HUDEP-2 (cell line): Measurements from ENCODE around the gene SDC4.
A peak's percentile ranks its signal among the peaks of the same experiment; 100 is the strongest.

Source experiments
- DNase-seq, 76 experiments: peaks; one replicate each; lab custom pipeline; 2025; ENCODE audit not compliant: unreplicated experiment in 76 of 76; lab: John Stamatoyannopoulos, UW

Gene SDC4

GRCh38 chr20:45301824-45302271 lies 46.4 kb downstream of the SDC4 start:
- DNase-seq, result no peak

- DNase-seq, result peak in 64 of 76 experiments; percentile 4 to 70 (median 44)
Measured at GRCh38 chr20:45300961-45301360, 47.3 kb downstream of the SDC4 start.

GRCh38 chr20:45299786-45300185 lies 48.4 kb downstream of the SDC4 start:
- no peak for DNase-seq

- no peak for DNase-seq
Measured at GRCh38 chr20:45297786-45298497, 50.3 kb downstream of the SDC4 start.

GRCh38 chr20:45294659-45295058 lies 53.6 kb downstream of the SDC4 start:
- no peak for DNase-seq

- no peak for DNase-seq
Measured at GRCh38 chr20:45294003-45294368, 54.2 kb downstream of the SDC4 start.

GRCh38 chr20:45293041-45294002 lies 54.9 kb downstream of the SDC4 start:
- DNase-seq, result peak in 71 of 76 experiments; percentile 12 to 85 (median 69)

GRCh38 chr20:45292343-45292742 lies 55.9 kb downstream of the SDC4 start:
- peak in 1 of 76 experiments; percentile 2 for DNase-seq

GRCh38 chr20:45291526-45291925 lies 56.7 kb downstream of the SDC4 start:
- no peak for DNase-seq

- DNase-seq, result peak in 70 of 76 experiments; percentile 7 to 82 (median 58)
Measured at GRCh38 chr20:45290677-45291355, 57.4 kb downstream of the SDC4 start.

GRCh38 chr20:45289942-45290676 lies 58.1 kb downstream of the SDC4 start:
- no peak for DNase-seq

GRCh38 chr20:45288860-45289259 lies 59.4 kb downstream of the SDC4 start:
- no peak for DNase-seq

GRCh38 chr20:45288376-45288775 lies 59.8 kb downstream of the SDC4 start:
- DNase-seq, result no peak

- DNase-seq, result peak in 23 of 76 experiments; percentile 1 to 36 (median 15)
Measured at GRCh38 chr20:45283551-45284057, 64.6 kb downstream of the SDC4 start.

- no peak for DNase-seq
Measured at GRCh38 chr20:45282700-45283550, 65.3 kb downstream of the SDC4 start.

GRCh38 chr20:45279992-45280391 lies 68.2 kb downstream of the SDC4 start:
- DNase-seq, result no peak

- DNase-seq, result no peak
Measured at GRCh38 chr20:45275338-45275737, 72.9 kb downstream of the SDC4 start.
